ENCODE results near the gene MACROD1.

The MACROD1 gene

GRCh38 chr11:64090806-64091516 is 75.0 kb downstream of the MACROD1 start:
- Histone ChIP-seq H3K27ac (ENCODE audit: low read depth, low read length) (no peak overlapping the region), H4K20me1 (ENCODE audit: low read depth, low read length) (no peaks in the 10 kb centered on the region), H2AFZ (ENCODE audit: low read depth, low read length, severe bottlenecking) (no peak overlapping the region), H3K9me2 (replicated peaks; ENCODE audit: insufficient read depth, low read length) (no peaks in the 10 kb centered on the region), H3K27me3 (ENCODE audit: low read length) (no peaks in the 10 kb centered on the region), H3F3A (ENCODE audit: insufficient read depth) (no peaks in the 10 kb centered on the region), H3K79me2 (ENCODE audit: insufficient read depth, low read length) (no peaks in the 10 kb centered on the region), H3K4me3 (ENCODE audit: insufficient read depth, low read length, poor library complexity, severe bottlenecking) (no peak overlapping the region), H3K9me3 (ENCODE audit: insufficient read depth, low read length) (no peaks in the 10 kb centered on the region), H3K36me3 (ENCODE audit: low read length) (no peaks in the 10 kb centered on the region), H3K9ac (ENCODE audit: low read length) (no peak overlapping the region), H3K4me2 (ENCODE audit: low read depth, low read length, poor library complexity, severe bottlenecking) (no peak overlapping the region)
- no peak for TF ChIP-seq EZH2phosphoT487 (conservative IDR thresholded peaks at IDR 0.05; ENCODE audit: low read length)
- TF ChIP-seq, protein P1, sequence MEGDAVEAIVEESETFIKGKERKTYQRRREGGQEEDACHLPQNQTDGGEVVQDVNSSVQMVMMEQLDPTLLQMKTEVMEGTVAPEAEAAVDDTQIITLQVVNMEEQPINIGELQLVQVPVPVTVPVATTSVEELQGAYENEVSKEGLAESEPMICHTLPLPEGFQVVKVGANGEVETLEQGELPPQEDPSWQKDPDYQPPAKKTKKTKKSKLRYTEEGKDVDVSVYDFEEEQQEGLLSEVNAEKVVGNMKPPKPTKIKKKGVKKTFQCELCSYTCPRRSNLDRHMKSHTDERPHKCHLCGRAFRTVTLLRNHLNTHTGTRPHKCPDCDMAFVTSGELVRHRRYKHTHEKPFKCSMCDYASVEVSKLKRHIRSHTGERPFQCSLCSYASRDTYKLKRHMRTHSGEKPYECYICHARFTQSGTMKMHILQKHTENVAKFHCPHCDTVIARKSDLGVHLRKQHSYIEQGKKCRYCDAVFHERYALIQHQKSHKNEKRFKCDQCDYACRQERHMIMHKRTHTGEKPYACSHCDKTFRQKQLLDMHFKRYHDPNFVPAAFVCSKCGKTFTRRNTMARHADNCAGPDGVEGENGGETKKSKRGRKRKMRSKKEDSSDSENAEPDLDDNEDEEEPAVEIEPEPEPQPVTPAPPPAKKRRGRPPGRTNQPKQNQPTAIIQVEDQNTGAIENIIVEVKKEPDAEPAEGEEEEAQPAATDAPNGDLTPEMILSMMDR (IDR thresholded peaks at IDR 0.05; ENCODE audit: insufficient read depth, low read length, poor library complexity, severe bottlenecking) = no peak

DNA sequence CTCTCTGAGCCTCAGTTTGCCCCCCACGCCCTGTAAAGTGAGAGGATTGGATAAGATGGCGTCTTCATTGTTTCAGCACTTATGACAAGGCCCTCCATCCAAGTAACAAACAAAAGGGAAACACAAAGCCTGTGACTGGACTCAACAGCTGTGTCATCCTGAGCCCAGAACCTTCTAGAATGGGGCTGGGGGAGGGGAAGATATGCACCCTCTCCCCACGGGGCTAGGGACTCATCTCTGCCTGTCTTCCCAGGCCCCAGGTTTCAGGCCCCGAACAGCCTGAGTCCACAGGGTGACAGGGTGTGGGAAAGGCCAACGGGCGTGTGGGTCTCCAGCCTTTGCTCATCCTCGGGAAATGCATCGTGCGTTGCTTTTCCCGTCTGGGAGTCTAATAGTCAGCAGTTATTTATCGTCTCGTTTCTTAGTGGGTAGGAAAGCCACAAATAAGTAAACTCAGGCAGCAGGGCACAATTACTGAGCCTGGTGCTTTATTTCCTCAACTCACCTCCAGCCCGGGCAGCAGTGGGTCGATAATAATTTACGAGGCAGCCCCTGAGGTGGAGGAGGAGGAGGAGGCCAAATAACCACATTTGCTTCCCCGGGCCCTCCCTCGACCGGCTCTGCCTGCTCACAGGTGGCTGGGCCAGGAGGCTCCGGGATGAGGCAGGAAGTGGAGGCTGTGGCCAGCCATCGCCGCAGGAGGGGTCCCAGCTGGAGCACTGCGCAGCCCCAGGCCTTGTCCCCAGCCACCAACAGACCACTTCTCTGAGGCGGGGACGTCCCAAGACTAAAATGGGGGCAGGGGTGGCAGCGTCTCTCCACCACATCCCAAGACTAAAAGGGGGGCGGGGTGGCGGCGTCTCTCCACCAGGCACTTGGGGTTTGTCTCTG is 75.8 kb downstream of the MACROD1 start:
- H3K27ac ChIP-seq (ENCODE audit: low read depth, low read length) = no peak overlapping the region
- no peaks in the 10 kb centered on the region for H3K79me2 ChIP-seq (ENCODE audit: insufficient read depth, low read length)
- no peak overlapping the region for H2AFZ ChIP-seq (ENCODE audit: low read depth, low read length, severe bottlenecking)
- H3K9me3 ChIP-seq (ENCODE audit: insufficient read depth, low read length) = no peaks in the 10 kb centered on the region
- H3K4me3 ChIP-seq (ENCODE audit: insufficient read depth, low read length, poor library complexity, severe bottlenecking) = no peak overlapping the region
- H3K4me2 ChIP-seq (ENCODE audit: low read depth, low read length, poor library complexity, severe bottlenecking) = no peak overlapping the region
- H3F3A ChIP-seq (ENCODE audit: insufficient read depth) = no peaks in the 10 kb centered on the region
- H3K9ac ChIP-seq (ENCODE audit: low read length) = no peak overlapping the region
- H3K27me3 ChIP-seq (ENCODE audit: low read length) = no peaks in the 10 kb centered on the region
- H3K9me2 ChIP-seq (replicated peaks; ENCODE audit: insufficient read depth, low read length) = no peaks in the 10 kb centered on the region
- no peak for TF ChIP-seq EZH2phosphoT487 (conservative IDR thresholded peaks at IDR 0.05; ENCODE audit: low read length)
- TF ChIP-seq, protein P1 (IDR thresholded peaks at IDR 0.05; ENCODE audit: insufficient read depth, low read length, poor library complexity, severe bottlenecking) = no peak
- H3K36me3 ChIP-seq (ENCODE audit: low read length) = no peaks in the 10 kb centered on the region
- H4K20me1 ChIP-seq (ENCODE audit: low read depth, low read length) = no peaks in the 10 kb centered on the region

DNA sequence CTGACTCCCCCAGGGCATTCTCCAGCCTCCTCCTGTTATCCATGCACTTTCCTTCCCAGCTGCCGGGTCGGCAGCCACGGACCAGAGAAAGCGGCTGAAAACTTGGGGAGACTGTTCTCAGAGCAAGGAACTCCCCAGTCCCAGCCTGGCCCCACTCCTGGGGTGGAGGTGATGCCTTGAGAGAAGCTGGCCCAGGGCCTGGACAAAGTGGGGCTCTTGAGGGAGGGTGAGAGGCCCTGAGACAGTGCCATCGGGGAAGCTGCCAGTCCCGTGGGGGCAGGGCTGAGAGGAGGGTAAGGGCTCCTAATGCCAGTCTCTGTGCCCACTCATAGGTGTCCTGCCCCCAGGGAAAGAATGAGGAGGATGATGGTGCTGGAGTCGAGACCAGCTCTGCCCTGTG is 76.4 kb downstream of the MACROD1 start:
- no peak overlapping the region for H3K4me2 ChIP-seq (ENCODE audit: low read depth, low read length, poor library complexity, severe bottlenecking)
- H3K9me3 ChIP-seq (ENCODE audit: insufficient read depth, low read length) = no peaks in the 10 kb centered on the region
- H3K9me2 ChIP-seq (replicated peaks; ENCODE audit: insufficient read depth, low read length) = no peaks in the 10 kb centered on the region
- H3F3A ChIP-seq (ENCODE audit: insufficient read depth) = no peaks in the 10 kb centered on the region
- no peaks in the 10 kb centered on the region for H4K20me1 ChIP-seq (ENCODE audit: low read depth, low read length)
- H3K4me3 ChIP-seq (ENCODE audit: insufficient read depth, low read length, poor library complexity, severe bottlenecking) = no peak overlapping the region
- H3K27me3 ChIP-seq (ENCODE audit: low read length) = no peaks in the 10 kb centered on the region
- TF ChIP-seq, protein P1 (IDR thresholded peaks at IDR 0.05; ENCODE audit: insufficient read depth, low read length, poor library complexity, severe bottlenecking) = no peak
- no peak for TF ChIP-seq EZH2phosphoT487 (conservative IDR thresholded peaks at IDR 0.05; ENCODE audit: low read length)
- no peaks in the 10 kb centered on the region for H3K36me3 ChIP-seq (ENCODE audit: low read length)
- no peak overlapping the region for H3K27ac ChIP-seq (ENCODE audit: low read depth, low read length)
- no peak overlapping the region for H2AFZ ChIP-seq (ENCODE audit: low read depth, low read length, severe bottlenecking)
- no peaks in the 10 kb centered on the region for H3K79me2 ChIP-seq (ENCODE audit: insufficient read depth, low read length)
- no peak overlapping the region for H3K9ac ChIP-seq (ENCODE audit: low read length)
